MM.1S (cell line): ENCODE data around the gene CPLX4.

ENCODE experiments used
- DNase-seq: peaks from one replicate; pipeline ENCODE4 v3.0.0-alpha.2; 2015
- H2AFZ ChIP-seq: fragments of 300-600 bp; sonication (generic); 2 replicates; pipeline ENCODE4 v1.6.0; 2016; ENCODE audit warnings: antibody characterized with exemption, low read length
- H3F3A ChIP-seq: fragments of 300-600 bp; sonication (generic); 2 replicates; pipeline ENCODE4 v1.6.1; 2016; ENCODE audit warnings: mild to moderate bottlenecking, antibody characterized with exemption, low read length, moderate library complexity, mixed read lengths; ENCODE audit not compliant: insufficient read depth
- H3K27ac ChIP-seq: fragments of 300-600 bp; sonication (generic); 2 replicates; pipeline ENCODE4 v1.5.1; 2016; ENCODE audit warnings: mild to moderate bottlenecking, low read length
- H3K27me3 ChIP-seq: fragments of 300-600 bp; sonication (generic); replicated peaks from 2 replicates; pipeline ENCODE4 v1.6.0; 2016; ENCODE audit warnings: low read length; ENCODE audit not compliant: insufficient read depth
- H3K36me3 ChIP-seq: fragments of 300-600 bp; sonication (generic); replicated peaks from 2 replicates; pipeline ENCODE4 v1.6.1; 2016; ENCODE audit warnings: mild to moderate bottlenecking, low read length, mixed read lengths; ENCODE audit not compliant: insufficient read depth
- H3K4me1 ChIP-seq: fragments of 300-600 bp; sonication (generic); 2 replicates; pipeline ENCODE4 v1.6.1; 2016; ENCODE audit warnings: low read length, mixed read lengths
- H3K4me2 ChIP-seq: fragments of 300-600 bp; sonication (generic); 2 replicates; pipeline ENCODE4 v1.6.0; 2016; ENCODE audit warnings: low read depth, low read length
- H3K4me3 ChIP-seq: fragments of 300-600 bp; sonication (generic); 2 replicates; pipeline ENCODE4 v1.5.1; 2016; ENCODE audit warnings: low read length, mixed read lengths
- H3K79me2 ChIP-seq: fragments of 300-600 bp; sonication (generic); 2 replicates; pipeline ENCODE4 v1.6.1; 2016; ENCODE audit warnings: mixed run types, low read length, mixed read lengths
- H3K9ac ChIP-seq: fragments of 300-600 bp; sonication (generic); 2 replicates; pipeline ENCODE4 v1.6.1; 2016; ENCODE audit warnings: low read length, mixed read lengths
- H3K9me2 ChIP-seq: fragments of 300-600 bp; sonication (generic); replicated peaks from 2 replicates; pipeline ENCODE4 v1.6.1; 2016; ENCODE audit warnings: mild to moderate bottlenecking, low read length, mixed read lengths; ENCODE audit not compliant: insufficient read depth
- H3K9me3 ChIP-seq: fragments of 300-600 bp; sonication (generic); replicated peaks from 2 replicates; pipeline ENCODE4 v1.6.1; 2016; ENCODE audit warnings: mild to moderate bottlenecking, low read length, mixed read lengths; ENCODE audit not compliant: insufficient read depth
- H4K20me1 ChIP-seq: fragments of 300-600 bp; sonication (generic); 2 replicates; pipeline ENCODE4 v1.6.1; 2016; ENCODE audit warnings: mild to moderate bottlenecking, low read length, moderate library complexity, mixed read lengths; ENCODE audit not compliant: insufficient read depth
- CTCF ChIP-seq: fragments of 300-600 bp; sonication (generic); IDR thresholded peaks from 2 replicates; pipeline ENCODE4 v1.5.1; 2016; ENCODE audit warnings: antibody characterized with exemption, low read length, mixed read lengths
- EZH2 ChIP-seq: fragments of 300-600 bp; sonication (generic); optimal IDR thresholded peaks from 2 replicates; pipeline ENCODE3; 2017; ENCODE audit warnings: low read depth, mild to moderate bottlenecking, antibody characterized with exemption, low read length, mixed read lengths
- EZH2phosphoT487 ChIP-seq: fragments of 300-600 bp; sonication (generic); IDR thresholded peaks from 2 replicates; pipeline ENCODE4 v1.6.1; 2018; ENCODE audit warnings: antibody characterized with exemption, low read length

The CPLX4 gene

GRCh38 chr18:59354731-59355130 is 36.3 kb upstream of the CPLX4 start:
- Histone ChIP-seq H3K4me1 (peaks cover 12% of the 10 kb centered on the region), H3K4me2 (no peak overlapping the region), H3K4me3 (no peak overlapping the region), H3K36me3 (peaks cover 36% of the 10 kb centered on the region), H3K9ac (no peak overlapping the region), H3K9me3 (no peaks in the 10 kb centered on the region), H4K20me1 (no peaks in the 10 kb centered on the region), H3K27ac (no peak overlapping the region), H3K27me3 (no peaks in the 10 kb centered on the region), H3K9me2 (no peaks in the 10 kb centered on the region), H3F3A (peaks cover 12% of the 10 kb centered on the region), H3K79me2 (peaks cover 72% of the 10 kb centered on the region), H2AFZ (no peak overlapping the region)
- TF ChIP-seq EZH2phosphoT487 (no peak), EZH2 (no peak), CTCF (no peak)
- no peak for DNase-seq

GRCh38 chr18:59353079-59353680 is 34.7 kb upstream of the CPLX4 start:
- TF ChIP-seq EZH2phosphoT487 (no peak), EZH2 (no peak), CTCF (no peak)
- Histone ChIP-seq H3K27me3 (no peaks in the 10 kb centered on the region), H3K36me3 (peaks cover 50% of the 10 kb centered on the region), H3K27ac (no peak overlapping the region), H4K20me1 (no peaks in the 10 kb centered on the region), H3K9me2 (no peaks in the 10 kb centered on the region), H3K4me2 (no peak overlapping the region), H3K9ac (no peak overlapping the region), H3F3A (peaks cover 3% of the 10 kb centered on the region), H3K79me2 (peaks cover 73% of the 10 kb centered on the region), H3K4me1 (peaks cover 11% of the 10 kb centered on the region), H3K4me3 (no peak overlapping the region), H2AFZ (no peak overlapping the region), H3K9me3 (no peaks in the 10 kb centered on the region)
- no peak for DNase-seq

GRCh38 chr18:59352250-59352855 is 33.9 kb upstream of the CPLX4 start:
- Histone ChIP-seq H3K36me3 (peaks cover 58% of the 10 kb centered on the region), H3F3A (no peaks in the 10 kb centered on the region), H2AFZ (no peak overlapping the region), H3K79me2 (peaks cover 69% of the 10 kb centered on the region), H4K20me1 (no peaks in the 10 kb centered on the region), H3K4me3 (no peak overlapping the region), H3K9me3 (no peaks in the 10 kb centered on the region), H3K27ac (no peak overlapping the region), H3K4me1 (peaks cover 10% of the 10 kb centered on the region), H3K27me3 (no peaks in the 10 kb centered on the region), H3K9me2 (no peaks in the 10 kb centered on the region), H3K4me2 (no peak overlapping the region), H3K9ac (no peak overlapping the region)
- DNase-seq = no peak
- no peak for TF ChIP-seq CTCF
- TF ChIP-seq EZH2 = no peak
- TF ChIP-seq EZH2phosphoT487 = no peak
